Stimulated activated memory B cell treated with anti-CD40 and anti-IgM and Interleukin-4, amounts not matched to agents 10 μg/mL and 1 μg/mL and 100 μg/mL, for 72 hours (primary cell): ENCODE results near the gene AATK.

Source experiments
- ATAC-seq: fragments of 150-1000 bp; cut with Tn5 transposase; 2 replicates; pipeline ENCODE4 v1.10.0; 2021
- H3K27ac Mint-ChIP-seq: one replicate; pipeline ENCODE4 v1.8.0; 2022; ENCODE audit warnings: mild to moderate bottlenecking, mixed read lengths
- H3K27me3 Mint-ChIP-seq: one replicate; pipeline ENCODE4 v1.8.0; 2022; ENCODE audit warnings: mixed read lengths
- H3K36me3 Mint-ChIP-seq: one replicate; pipeline ENCODE4 v1.8.0; 2022; ENCODE audit warnings: mixed read lengths
- H3K4me1 Mint-ChIP-seq: one replicate; pipeline ENCODE4 v1.8.0; 2022; ENCODE audit warnings: mixed read lengths
- H3K4me3 Mint-ChIP-seq: one replicate; pipeline ENCODE4 v1.8.0; 2022; ENCODE audit warnings: mild to moderate bottlenecking, moderate library complexity, mixed read lengths
- H3K9me3 Mint-ChIP-seq: one replicate; pipeline ENCODE4 v1.8.0; 2022; ENCODE audit warnings: mixed read lengths

Gene AATK

GRCh38 chr17:81073967-81074839 is 91.8 kb downstream of the AATK start:
- Mint-ChIP-seq H3K27ac (no peak overlapping the region), H3K4me3 (no peak overlapping the region), H3K27me3 (peaks cover 28% of the 10 kb centered on the region), H3K36me3 (no peaks in the 10 kb centered on the region), H3K4me1 (no peaks in the 10 kb centered on the region), H3K9me3 (no peaks in the 10 kb centered on the region)
- ATAC-seq, result no peak

- Mint-ChIP-seq H3K4me3 (no peak overlapping the region), H3K27ac (no peak overlapping the region), H3K27me3 (peaks cover 29% of the 10 kb centered on the region), H3K36me3 (no peaks in the 10 kb centered on the region), H3K4me1 (no peaks in the 10 kb centered on the region), H3K9me3 (no peaks in the 10 kb centered on the region)
- no peak for ATAC-seq
Measured at GRCh38 chr17:81071761-81072741, 94.0 kb downstream of the AATK start.

- ATAC-seq, result no peak
- H3K27ac Mint-ChIP-seq, result no peak overlapping the region
- no peak overlapping the region for H3K4me3 Mint-ChIP-seq
- H3K27me3 Mint-ChIP-seq, result peaks cover 29% of the 10 kb centered on the region
- H3K9me3 Mint-ChIP-seq, result no peaks in the 10 kb centered on the region
- no peaks in the 10 kb centered on the region for H3K36me3 Mint-ChIP-seq
- H3K4me1 Mint-ChIP-seq, result no peaks in the 10 kb centered on the region
Measured at GRCh38 chr17:81070541-81071246, 95.3 kb downstream of the AATK start.

DNA sequence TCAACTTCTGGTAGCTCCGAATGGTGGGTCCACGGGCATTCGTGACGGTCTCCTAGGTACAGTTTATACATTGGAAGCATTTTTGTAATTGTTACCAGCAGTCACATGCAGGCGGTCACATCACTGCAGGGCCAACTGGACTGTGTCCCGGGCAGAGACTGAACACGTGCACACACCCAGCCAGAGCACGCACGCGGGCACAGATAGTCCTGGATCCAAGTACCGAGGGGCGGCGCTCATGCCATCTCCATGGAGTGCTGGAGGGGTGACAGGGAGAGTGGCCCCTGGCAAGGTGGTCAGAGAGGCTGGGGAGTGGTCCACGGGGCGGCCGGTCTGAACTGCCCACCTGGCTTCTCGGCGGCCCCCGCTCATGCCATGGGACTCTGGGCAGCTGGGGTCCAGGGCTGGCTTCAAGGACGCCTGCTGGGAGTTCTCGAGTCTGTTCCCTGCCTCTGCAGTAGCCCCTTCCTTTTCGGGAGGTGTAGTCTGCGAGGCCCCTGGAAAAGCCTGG is 96.8 kb downstream of the AATK start:
- ATAC-seq, result no peak
- no peaks in the 10 kb centered on the region for H3K9me3 Mint-ChIP-seq
- no peaks in the 10 kb centered on the region for H3K4me1 Mint-ChIP-seq
- no peaks in the 10 kb centered on the region for H3K36me3 Mint-ChIP-seq
- H3K4me3 Mint-ChIP-seq, result no peak overlapping the region
- H3K27ac Mint-ChIP-seq, result no peak overlapping the region
- H3K27me3 Mint-ChIP-seq, result peaks cover 29% of the 10 kb centered on the region

- Mint-ChIP-seq H3K27me3 (peaks cover 26% of the 10 kb centered on the region), H3K4me1 (no peaks in the 10 kb centered on the region), H3K27ac (no peak overlapping the region), H3K36me3 (no peaks in the 10 kb centered on the region), H3K4me3 (no peak overlapping the region), H3K9me3 (no peaks in the 10 kb centered on the region)
- no peak for ATAC-seq
Measured at GRCh38 chr17:81068411-81069134, 97.4 kb downstream of the AATK start.

- no peak overlapping the region for H3K27ac Mint-ChIP-seq
- no peaks in the 10 kb centered on the region for H3K9me3 Mint-ChIP-seq
- H3K4me1 Mint-ChIP-seq, result no peaks in the 10 kb centered on the region
- peaks cover 15% of the 10 kb centered on the region for H3K27me3 Mint-ChIP-seq
- H3K4me3 Mint-ChIP-seq, result no peak overlapping the region
- no peaks in the 10 kb centered on the region for H3K36me3 Mint-ChIP-seq
- ATAC-seq, result no peak
Measured at GRCh38 chr17:81067391-81067811, 98.6 kb downstream of the AATK start.
